ENCODE results near the gene FAM200B.

FAM200B gene

DNA sequence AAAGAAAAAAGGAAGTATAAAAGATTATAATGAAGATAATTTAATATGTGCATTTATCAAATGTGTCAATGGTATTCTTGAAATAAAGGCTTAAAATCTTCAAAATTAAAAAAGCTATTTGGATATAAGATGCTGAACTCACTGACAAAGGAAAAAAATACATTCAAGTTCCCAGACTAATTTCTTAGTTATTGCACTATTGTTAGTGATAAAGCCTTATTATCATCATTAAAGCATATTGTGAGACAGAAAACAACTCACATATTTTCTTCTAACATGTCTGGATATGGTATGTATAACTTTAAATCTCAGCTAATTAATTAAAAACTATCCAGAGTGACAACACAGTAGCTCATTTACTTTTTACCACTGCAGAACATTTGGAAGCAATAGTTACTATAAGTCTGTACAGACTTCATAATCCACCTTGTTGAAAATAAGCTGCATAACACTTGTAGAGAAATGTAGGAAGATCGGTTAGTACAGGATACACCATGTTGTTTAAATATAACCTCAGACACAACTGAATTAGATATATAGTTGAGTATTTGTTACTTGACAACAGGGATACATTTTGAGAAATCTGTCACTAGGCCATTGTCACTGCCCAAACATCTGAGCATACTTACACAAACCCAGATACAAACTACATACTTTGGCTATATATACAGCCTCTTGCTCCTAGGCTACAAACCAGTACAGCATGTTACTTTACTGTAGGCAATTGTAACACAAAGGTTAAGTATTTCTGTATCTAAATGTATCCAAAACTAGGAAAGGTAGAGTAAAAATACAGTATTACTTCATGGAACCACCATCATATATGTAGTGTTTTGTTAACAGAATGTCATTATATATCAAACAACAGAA lies 12.8 kb upstream of the FAM200B start:
- DNase-seq (ENCODE audit: low spot score) = no peak

DNA sequence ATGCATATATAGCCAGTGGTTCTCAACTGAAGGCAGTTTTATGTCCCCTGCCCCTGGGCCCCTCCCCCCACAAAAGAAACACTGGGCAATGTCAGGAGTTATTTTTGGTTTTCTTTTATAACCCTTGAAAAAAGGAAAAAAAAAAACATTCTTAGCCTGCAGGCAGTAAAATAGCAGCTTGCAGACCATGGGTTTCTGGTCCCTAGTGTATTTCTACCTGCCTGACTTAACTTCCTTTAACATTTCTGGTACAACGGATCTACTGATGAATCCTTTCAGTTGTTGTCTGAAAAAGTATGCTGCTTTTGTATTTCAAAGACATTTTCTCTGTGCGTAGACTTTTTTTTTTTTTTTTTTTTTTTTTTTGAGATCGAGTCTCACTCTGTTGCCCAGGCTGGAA lies 11.1 kb upstream of the FAM200B start:
- no peak for DNase-seq (ENCODE audit: low spot score)

DNA sequence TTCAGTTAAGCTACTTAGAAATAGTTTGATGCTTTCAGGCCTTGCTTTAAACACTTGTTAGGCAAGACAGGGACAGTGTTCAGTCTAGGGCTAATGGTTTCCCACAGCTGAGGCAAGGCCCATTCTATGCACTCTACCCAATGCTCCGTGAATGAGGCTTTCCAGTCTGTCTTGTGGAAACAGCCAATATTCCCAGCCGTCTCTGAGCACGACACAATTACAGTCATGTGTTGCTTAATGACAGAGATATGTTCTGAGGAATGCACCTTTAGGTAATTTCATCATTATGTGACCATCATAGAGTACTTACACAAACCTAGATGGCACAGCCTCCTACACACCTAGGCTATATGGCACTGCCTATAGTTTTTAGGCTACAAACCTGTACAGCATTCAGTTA lies 9.5 kb upstream of the FAM200B start:
- no peak for DNase-seq (ENCODE audit: low spot score)

DNA sequence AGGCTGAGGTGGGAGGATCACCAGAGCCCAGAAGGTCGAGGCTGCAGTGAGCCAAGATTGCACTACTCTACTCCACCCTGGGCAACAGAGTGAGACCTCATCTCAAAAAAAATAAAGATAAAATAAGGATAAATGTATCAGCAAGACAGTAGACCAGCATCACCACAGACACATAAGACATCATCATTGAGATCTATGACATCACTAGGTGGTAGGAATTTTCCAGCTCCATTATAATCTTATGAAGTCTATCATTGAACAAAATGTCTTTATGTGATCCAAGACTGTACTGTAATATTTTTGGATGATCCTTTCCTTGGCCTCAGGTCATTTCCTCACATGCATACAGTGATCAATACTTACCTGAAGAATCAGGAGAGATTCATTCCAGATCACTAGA lies 8.3 kb upstream of the FAM200B start:
- no peak for DNase-seq (ENCODE audit: low spot score)

DNA sequence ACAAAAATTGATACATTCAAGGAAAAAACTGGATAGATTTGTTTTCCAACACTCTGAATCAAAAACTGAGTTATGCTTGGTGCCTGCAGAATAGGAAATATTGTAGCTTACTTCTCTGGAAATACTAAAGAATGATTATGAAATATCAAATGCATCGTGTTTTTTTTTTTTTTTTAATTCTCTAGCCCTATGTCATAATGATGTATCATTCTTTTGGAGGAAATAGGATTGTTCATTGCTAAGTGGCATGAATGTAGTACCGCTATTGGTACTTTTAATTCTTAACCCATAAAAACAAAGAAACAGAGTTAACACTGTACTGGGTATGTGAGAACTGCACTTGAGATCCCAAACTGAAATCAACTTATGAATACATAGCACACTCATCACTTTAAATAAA lies 7.6 kb upstream of the FAM200B start:
- DNase-seq (ENCODE audit: low spot score) = no peak

DNA sequence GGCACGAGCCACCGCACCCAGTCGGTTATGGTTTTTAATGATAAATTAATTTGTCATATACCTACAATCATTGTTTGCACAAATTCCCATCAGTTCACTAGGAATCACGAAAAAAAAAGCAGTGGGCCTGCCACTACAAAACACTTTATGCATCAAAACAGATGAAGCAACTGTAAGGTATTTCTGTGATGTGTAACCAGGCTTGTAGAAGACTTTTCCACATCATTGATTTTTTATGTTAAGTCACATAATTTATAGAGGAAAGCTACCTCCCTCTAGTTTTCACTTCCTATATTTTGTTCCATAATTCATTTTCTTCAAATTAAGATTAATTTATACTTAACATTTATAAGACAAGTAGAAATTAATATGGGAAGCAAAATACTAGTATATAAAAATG lies 6.7 kb upstream of the FAM200B start:
- DNase-seq (ENCODE audit: low spot score) = no peak

DNA sequence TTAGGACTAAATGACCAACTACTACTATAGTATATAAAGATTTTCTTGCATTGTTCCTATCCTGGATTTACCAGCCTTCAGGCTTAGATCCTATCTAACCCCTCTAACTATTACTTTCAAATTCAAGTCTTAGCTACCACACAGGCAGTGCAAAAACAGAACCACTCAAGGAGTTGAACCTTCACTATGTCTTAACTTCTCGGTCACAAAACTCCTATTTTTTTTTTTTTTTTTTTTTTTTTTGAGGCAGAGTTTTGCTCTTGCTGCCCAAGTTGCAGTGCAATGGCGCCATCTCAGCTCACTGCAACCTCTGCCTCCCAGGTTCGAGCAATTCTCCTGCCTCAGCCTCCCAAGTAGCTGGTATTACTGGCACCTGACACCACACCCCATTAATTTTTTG lies 6.3 kb upstream of the FAM200B start:
- no peak for DNase-seq (ENCODE audit: low spot score)

DNA sequence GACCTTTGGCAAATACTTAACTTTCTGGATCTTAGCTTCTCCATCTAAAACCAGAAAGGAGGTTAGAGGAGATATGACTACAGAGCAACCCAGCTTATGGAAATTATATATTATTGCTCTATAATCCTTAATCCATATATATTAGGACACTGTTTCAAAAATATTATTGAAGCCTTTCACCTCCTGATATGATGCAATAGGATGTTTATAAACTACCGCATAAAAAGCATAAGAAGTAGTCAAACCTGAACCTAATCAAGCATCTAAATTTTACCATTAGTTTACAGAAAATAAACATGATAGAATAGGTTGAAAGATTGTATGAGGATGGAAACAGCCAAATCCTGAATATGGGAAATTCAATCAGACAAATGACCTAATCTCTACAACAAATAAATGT lies 5.6 kb upstream of the FAM200B start:
- DNase-seq (ENCODE audit: low spot score) = no peak

DNA sequence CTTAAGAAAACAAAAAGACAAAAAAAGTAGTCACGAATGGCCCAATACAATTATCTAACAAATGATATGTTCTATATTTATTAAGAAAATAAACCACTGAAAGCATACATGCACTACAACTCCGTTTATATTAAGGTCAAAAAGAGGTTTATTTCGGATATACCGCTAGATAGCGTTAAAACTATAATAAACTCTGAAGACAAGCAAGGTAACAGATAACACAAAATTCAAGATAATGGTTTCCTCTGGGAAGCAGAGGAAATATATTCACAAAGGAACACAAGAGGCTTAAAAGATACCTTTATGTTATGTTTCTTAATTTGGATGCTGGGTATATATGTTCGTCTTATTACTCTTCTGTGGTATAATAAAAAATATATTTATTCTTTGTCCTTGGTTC lies 4.7 kb upstream of the FAM200B start:
- DNase-seq (ENCODE audit: low spot score) = no peak

DNA sequence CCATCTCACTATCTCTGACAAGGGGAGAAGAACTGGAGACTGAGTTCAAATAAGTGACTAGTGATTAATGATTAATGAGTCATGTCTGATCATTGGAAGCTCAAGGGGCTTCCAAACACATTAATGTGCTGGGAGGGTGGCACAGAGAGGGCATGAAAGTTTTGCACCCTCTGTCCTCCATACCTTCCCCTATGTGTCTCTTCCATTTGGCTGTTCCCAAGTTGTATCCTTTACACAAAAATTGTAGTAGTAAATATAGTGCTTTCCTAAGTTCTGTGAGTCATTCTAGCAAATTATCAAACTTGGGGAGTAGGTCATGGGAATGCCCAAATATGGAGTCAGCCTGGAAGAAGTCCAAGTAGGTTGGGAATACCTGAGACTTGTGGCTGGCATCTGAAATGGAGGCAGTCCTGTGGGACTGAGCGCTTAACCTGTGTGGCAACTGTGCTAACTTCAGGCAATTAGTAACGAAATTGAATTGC lies 4.1 kb upstream of the FAM200B start:
- no peak for DNase-seq (ENCODE audit: low spot score)

DNA sequence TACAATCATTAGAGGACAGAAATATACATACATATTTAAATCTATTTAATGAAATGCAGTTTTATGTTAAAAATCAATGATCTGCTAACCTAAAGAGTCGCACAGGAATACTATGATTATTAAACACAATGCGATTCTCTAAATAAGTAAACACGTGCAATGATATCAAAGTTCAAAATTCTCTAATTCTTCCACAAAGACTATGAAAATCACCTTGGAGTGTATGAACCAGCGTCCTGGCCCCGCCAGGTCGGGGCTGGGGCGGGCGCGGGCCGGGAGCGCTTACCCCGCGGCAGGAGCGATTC lies 608 bp upstream of the FAM200B start:
- no peak for DNase-seq (ENCODE audit: low spot score)

DNA sequence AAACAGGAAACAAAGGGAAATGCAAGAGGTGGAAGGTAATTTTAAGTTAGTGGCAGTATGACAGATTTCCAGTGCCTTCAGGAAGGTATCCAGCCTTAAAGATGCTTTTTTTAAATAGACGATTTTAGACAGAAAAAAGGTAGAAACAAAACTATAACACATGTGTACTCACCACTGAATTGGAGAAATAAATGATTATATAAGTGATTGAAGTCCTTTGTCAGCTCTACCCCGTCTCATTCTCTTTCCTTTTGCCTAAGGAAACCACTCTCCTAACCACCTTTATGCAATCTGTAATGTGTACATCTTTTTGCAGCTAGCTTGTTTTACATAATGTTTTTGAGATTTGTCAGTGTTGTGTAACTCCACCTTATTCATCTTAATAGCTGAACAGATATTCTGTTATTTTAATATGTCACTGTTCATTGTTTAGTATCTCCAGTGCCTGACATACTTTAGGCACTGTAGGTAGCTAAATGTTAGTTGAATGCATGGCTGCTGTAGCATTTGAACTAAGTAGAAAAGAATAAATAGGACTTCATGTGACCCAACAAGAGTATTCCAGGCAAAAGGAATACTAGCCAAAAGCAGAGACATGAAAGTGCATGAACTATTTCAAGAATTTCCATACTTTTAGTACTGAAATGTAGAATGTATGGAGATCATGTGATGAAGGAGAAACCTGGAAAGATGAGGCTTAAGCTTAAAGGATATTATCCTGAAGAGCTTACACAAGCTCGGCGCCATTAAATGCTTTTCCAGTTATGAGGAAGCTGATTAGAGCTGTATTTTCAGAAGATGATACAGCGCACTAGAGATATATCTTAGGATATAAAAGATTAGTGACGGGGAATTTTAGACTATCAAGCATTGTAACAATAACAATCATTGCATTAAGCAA lies 865 bp downstream of the FAM200B start:
- peak; percentile 22 for DNase-seq (ENCODE audit: low spot score)

DNA sequence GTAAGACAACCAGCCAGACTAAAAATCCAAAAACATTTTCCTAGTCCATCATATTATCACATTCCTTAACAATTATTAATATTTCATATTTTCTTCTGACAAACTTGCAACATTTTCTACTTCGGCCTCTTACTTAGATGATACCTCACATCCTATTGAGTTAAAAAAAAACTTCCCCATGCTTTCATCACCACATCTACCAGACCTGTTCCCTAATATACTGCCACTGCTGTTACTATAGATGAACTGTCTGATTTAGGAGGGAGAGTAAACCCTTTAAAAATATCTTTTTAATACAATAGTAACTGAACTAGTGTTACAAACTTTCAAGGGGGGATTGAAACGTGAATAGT lies 1.5 kb downstream of the FAM200B start:
- DNase-seq (ENCODE audit: low spot score) = no peak

DNA sequence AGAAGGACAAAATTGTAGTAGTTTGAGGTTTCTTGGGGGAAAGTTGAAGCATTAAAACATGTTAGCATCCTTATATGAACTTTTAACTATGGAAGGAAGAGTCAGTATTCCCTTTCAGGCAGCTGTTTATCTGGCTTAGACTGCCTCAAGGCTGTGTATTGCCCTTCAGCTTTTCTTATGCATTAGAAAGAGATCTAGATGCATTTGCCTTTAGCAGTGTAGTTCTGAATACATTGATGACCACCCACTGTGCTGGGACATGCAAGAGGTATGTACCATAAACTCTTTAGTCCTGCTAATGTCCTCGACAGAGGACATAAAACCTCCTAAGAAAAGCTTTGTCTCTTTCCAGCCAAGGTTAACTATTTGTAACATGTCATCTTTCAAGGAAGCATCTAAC lies 2.9 kb downstream of the FAM200B start:
- no peak for DNase-seq (ENCODE audit: low spot score)

DNA sequence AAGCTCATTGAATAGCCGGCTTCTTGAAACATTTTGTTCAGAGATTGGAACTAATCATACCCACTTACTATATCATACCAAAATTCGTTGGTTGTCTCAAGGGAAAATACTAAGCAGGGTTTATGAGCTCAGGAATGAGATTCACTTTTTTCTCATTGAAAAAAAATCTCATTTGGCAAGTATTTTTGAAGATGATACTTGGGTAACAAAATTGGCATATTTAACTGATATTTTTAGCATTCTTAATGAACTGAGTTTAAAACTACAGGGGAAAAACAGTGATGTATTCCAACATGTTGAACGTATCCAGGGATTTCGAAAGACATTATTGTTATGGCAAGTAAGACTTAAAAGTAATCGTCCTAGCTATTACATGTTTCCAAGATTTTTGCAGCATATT lies 6.4 kb downstream of the FAM200B start:
- no peak for DNase-seq (ENCODE audit: low spot score)

DNA sequence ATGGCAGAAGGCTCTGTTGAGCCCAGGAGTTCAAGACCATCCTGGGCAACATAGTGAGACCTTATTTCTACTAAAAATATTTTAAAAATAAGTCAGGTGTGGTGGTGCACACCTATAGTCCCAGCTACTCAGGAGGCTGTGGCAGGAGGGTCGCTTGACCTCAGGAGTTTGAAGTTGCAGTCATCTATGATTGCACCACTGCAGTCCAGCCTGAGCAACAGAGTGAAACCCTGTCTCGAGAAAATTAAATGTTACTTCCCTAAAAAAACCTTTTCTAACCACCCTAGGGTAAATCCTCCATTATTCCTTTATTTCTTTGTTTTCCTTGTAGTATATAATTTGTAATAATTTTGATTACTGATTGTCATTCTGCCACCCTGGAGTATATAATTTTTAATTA lies 7.9 kb downstream of the FAM200B start:
- no peak for DNase-seq (ENCODE audit: low spot score)

DNA sequence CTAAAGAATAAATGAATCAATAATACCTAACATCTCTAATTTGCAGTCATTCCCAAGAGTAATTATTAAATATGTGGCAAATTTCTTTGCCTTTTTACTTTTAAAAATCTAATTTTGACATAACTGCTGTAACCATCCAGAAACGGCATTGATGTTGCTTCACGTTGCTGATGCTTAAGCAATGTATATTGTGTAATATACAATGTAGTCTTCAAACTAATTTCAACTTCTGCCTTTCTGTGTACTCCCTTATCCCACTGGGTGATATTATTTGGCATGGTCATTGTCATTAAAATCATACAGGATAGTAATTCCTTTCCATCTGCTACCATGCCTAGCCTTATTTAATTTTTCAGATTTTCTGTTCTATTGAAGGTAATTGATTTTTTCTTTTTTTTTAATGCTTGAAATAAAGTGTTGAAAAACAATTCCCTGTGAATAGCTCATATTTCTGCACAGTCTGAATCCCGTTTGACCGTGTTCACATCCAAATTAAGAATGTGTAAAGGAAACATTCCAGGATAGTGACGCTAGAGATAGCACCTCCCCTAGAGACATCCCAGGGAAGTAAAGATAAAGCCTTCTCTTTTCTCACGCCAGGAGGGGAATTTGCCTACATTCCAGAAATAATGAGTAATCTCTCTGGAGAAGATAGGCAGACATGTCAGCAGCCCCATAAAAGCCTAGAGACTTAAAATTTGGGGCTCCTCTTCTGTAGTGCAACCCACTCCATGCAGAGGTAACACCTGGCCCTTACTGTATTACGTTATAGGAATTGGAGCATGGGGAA lies 8.6 kb downstream of the FAM200B start:
- DNase-seq (ENCODE audit: low spot score) = no peak

DNA sequence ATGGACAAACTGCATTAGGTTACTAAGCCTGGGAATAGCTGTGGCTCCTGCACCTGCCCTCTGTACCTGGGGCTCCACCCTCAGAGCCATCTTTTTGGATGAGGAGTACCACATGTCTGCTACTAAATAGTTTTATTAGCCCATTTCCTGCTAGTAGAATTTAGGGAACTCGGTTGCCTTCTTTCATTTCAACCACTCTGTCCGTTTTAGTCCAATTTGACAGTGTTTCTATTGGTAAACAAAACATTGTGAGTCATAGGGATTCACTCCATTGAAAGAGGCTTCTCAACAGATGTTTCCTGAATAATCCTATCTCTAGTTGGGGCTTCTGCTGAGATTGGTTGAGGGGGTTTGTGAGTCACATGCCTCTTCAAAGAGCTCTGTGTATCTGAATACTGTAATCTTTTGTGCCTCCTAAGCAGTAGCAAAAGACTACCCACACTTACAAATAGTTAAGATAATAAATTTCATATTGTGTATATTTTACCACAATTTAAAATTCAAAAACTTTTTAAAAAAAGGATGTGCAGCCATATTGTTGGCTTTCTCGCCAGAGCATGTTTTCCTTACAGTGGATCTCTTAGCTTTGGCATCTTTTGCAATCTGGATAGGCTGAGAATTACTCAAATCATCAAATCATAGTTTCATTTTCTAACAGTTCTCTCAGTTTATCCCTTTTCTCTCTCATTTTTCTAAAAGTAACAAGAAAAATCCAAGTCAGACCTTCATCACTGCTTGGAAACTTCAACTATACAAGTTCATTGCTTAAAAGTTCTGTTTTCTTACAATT lies 9.9 kb downstream of the FAM200B start:
- peak; percentile 63 for DNase-seq (ENCODE audit: low spot score)

DNA sequence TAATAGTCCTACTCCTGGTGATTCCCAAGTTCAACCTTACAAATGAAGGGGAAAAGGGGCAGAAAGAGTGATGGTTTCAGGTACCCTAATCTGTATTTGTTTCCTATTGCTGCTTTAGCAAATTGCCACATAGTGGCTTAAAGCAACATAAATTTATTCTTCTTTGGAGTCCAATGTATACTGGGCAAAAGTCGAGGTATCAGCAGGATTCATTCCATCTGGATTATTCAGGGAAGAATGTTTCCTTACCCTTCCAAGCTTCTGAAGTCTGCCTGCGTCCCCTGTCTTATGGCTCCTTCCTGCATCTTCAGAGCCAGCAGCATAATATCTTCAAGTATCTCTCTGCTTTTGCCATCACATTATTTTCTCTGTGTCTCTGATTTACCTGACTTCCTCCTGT lies 11.0 kb downstream of the FAM200B start:
- DNase-seq (ENCODE audit: low spot score) = no peak

DNA sequence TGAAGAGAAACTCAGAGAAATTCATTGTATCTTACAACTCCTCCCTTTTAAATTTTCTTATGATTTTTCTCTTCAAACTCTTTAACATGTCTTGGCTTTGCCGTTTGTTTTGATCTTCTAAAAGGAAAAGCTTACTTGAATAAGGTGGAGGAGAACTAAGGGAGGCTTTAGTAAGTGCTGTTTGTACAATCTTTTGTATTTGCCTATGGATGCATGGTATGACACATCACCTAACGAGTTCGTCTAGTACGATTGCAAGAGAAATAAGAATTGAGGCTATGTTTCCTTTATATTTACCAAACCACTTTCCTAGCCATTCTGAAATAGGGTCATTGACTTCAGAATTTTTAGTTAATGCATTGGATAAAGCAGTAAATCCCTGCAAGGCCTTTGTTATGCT lies 12.8 kb downstream of the FAM200B start:
- DNase-seq (ENCODE audit: low spot score) = no peak

DNA sequence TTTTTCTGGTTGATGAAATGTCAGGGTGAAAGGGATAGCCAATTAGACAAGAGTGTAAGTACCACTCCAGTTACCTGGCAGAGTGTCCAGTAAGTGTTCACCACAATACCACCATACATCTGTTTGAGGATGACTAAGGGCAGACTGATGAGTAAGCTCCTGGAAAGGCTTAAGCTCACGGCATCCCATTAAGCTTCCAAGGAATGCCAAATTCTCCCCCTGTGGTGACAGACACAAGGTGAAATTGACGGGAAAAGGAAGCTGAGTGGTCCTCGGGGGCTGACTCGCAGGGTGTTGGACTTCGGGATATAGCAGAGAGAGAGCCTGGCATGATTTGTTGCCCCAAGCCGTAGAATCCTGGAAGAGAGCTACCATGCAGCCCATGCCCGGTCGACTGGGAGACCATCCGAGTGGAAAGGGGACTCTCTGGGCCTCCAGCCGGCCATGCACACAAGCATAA lies 13.6 kb downstream of the FAM200B start:
- no peak for DNase-seq (ENCODE audit: low spot score)

DNA sequence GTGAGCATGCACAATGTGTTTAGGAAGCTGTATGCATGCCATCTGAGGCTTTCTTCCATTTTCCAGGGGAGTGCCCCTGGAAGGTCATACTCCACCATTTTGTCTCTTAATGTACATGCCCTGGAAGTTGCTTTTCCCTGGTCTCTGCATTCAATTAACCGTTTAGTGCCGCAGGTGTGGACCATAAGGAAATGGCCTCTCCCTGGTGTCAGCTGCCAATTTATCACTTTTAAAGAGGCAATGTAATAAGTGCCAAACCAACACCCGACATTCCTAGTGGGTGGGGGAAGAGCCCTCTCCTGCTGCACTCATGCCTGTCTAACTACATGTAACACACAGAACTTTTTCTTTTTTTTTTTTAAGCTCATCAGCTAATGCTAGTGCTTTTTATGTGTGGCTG lies 14.1 kb downstream of the FAM200B start:
- no peak for DNase-seq (ENCODE audit: low spot score)

Data from putamen (tissue), 1 donor.